HepG2 (cell line): Measurements from ENCODE around the gene KIF13A. TPM values are rescaled to one million over a fixed set of nuclear protein-coding genes. Genes with fewer than 3 reads are reported as not detected.

Source experiments
- ARID4A ChIP-seq: sonication (generic); formaldehyde crosslinking; IDR thresholded peaks from 2 replicates; pipeline ENCODE4 v1.5.0; 2020; ENCODE audit warnings: mild to moderate bottlenecking, missing genetic modification reagents, borderline replicate concordance
- DMAP1 ChIP-seq: IDR thresholded peaks from 2 replicates; pipeline ENCODE4 v1.6.1; 2016
- HMG20A ChIP-seq: IDR thresholded peaks from 2 replicates; pipeline ENCODE4 v1.6.1; 2016; ENCODE audit warnings: borderline replicate concordance
- HNRNPUL1 ChIP-seq: fragments of 200-400 bp; formaldehyde crosslinking; IDR thresholded peaks from 2 replicates; pipeline ENCODE4 v1.6.1; 2017; ENCODE audit warnings: low read depth, mild to moderate bottlenecking, low read length, moderate library complexity
- HOXA9 ChIP-seq: sonication (generic); formaldehyde crosslinking; IDR thresholded peaks from 2 replicates; pipeline ENCODE4 v1.8.1; 2022; ENCODE audit warnings: missing genetic modification reagents, mild to moderate bottlenecking, moderate library complexity, borderline replicate concordance
- LRRFIP1 ChIP-seq: sonication (generic); formaldehyde crosslinking; conservative IDR thresholded peaks from 2 replicates; pipeline ENCODE4 v1.4.0; 2020; ENCODE audit warnings: missing genetic modification reagents
- MXD1 ChIP-seq: sonication (generic); formaldehyde crosslinking; IDR thresholded peaks from 2 replicates; pipeline ENCODE4 v1.4.0; 2020; ENCODE audit warnings: mild to moderate bottlenecking, missing genetic modification reagents
- MYC ChIP-seq: sonication (generic); formaldehyde crosslinking; IDR thresholded peaks from 2 replicates; pipeline ENCODE4 v1.9.0; 2021; ENCODE audit warnings: missing genetic modification reagents, borderline replicate concordance
- NR2F6 ChIP-seq, 2 experiments: IDR thresholded peaks; 2 replicates each; pipeline ENCODE4 v1.6.1; 2016; ENCODE audit warnings: antibody characterized with exemption in 1 of 2, mild to moderate bottlenecking in 1 of 2
- PRMT3 ChIP-seq: sonication (generic); formaldehyde crosslinking; IDR thresholded peaks from 2 replicates; pipeline ENCODE4 v1.8.1; 2022; ENCODE audit warnings: low read depth, mild to moderate bottlenecking, moderate library complexity, missing genetic modification reagents, borderline replicate concordance
- TRIM24 ChIP-seq: sonication (generic); formaldehyde crosslinking; IDR thresholded peaks from 2 replicates; pipeline ENCODE4 v1.8.0; 2022; ENCODE audit warnings: mild to moderate bottlenecking, missing genetic modification reagents
- ZBTB14 ChIP-seq: sonication (generic); formaldehyde crosslinking; IDR thresholded peaks from 2 replicates; pipeline ENCODE4 v1.4.0; 2020; ENCODE audit warnings: missing genetic modification reagents
- ZBTB43 ChIP-seq: sonication (generic); formaldehyde crosslinking; conservative IDR thresholded peaks from 2 replicates; pipeline ENCODE4 v1.4.0; 2020; ENCODE audit warnings: missing genetic modification reagents
- ZFYVE20 ChIP-seq: sonication (generic); formaldehyde crosslinking; IDR thresholded peaks from 2 replicates; pipeline ENCODE4 v1.8.0; 2023; ENCODE audit warnings: low read depth, mild to moderate bottlenecking, moderate library complexity, missing genetic modification reagents, borderline replicate concordance
- ZNF382 ChIP-seq: sonication (generic); formaldehyde crosslinking; IDR thresholded peaks from 2 replicates; pipeline ENCODE4 v1.5.0; 2020; ENCODE audit warnings: missing genetic modification reagents, mild to moderate bottlenecking, borderline replicate concordance
- ZNF629 ChIP-seq: sonication (generic); formaldehyde crosslinking; conservative IDR thresholded peaks from 2 replicates; pipeline ENCODE4 v1.5.0; 2020; ENCODE audit warnings: missing genetic modification reagents
- ZNF672 ChIP-seq: sonication (generic); formaldehyde crosslinking; IDR thresholded peaks from 2 replicates; pipeline ENCODE4 v1.8.1; 2022; ENCODE audit warnings: missing genetic modification reagents
- ZNF710 ChIP-seq: sonication (generic); formaldehyde crosslinking; IDR thresholded peaks from 2 replicates; pipeline ENCODE4 v1.5.0; 2020; ENCODE audit warnings: mild to moderate bottlenecking, missing genetic modification reagents, borderline replicate concordance
- polyA plus RNA-seq, 8 experiments: library from polyadenylated mRNA; depleted of rRNA in 3 of 8; stranded (reverse) in 7 of 8; unstranded in 1 of 8; fragments of >200 nt; fragmentation: Illumina TruSeq in 4 of 8; extraction: Trizol in 4 of 8; gene quantifications; 2 replicates each; pipeline versions ENCODE4 v1.2.1 to v1.2.3, GENCODE V29; 2011 to 2016; ENCODE audit warnings: low read depth in 4 of 8, missing spikeins in 1 of 8, mixed read lengths in 1 of 8; ENCODE audit not compliant: insufficient read depth in 1 of 8
- total RNA-seq, 5 experiments: library from RNA; depleted of rRNA; stranded (reverse); fragments of >200 nt; fragmentation: Illumina TruSeq; extraction: Trizol; gene quantifications; 2 replicates each; pipeline ENCODE4 v1.2.3, GENCODE V29; 2016; ENCODE audit warnings: low read depth in 1 of 5

The KIF13A gene
- total and polyA plus RNA-seq, 2 of the 13 experiments (the other 11 are each of a cell fraction or from before 2014, with no cell fraction given): 21.1 to 37.2 TPM

GRCh38 chr6:17932330-17932852 lies 55.0 kb downstream of the KIF13A start (continued):
- TF ChIP-seq HNRNPUL1: no peak
- peak; percentile 77 for TF ChIP-seq NR2F6 (IDR thresholded peaks at IDR 0.05)
- peak; percentile 86 for TF ChIP-seq NR2F6 (CRISPR knock-in tag; IDR thresholded peaks at IDR 0.05)
- TF ChIP-seq ARID4A: peak; percentile 64; the same call in 1 of the 2 replicates
- no peak for TF ChIP-seq DMAP1 (CRISPR knock-in tag)
- peak; percentile 89 for TF ChIP-seq ZNF710
- no peak for TF ChIP-seq MXD1
- no peak for TF ChIP-seq PRMT3
- TF ChIP-seq ZNF672: no peak
- TF ChIP-seq MYC (CRISPR knock-in tag): no peak
- TF ChIP-seq LRRFIP1: no peak
- no peak for TF ChIP-seq ZNF629 (CRISPR knock-in tag)
- no peak for TF ChIP-seq ZNF382 (CRISPR knock-in tag)
- TF ChIP-seq HOXA9 (CRISPR knock-in tag): no peak
- no peak for TF ChIP-seq ZFYVE20 (CRISPR knock-in tag)
- TF ChIP-seq HMG20A (CRISPR knock-in tag): peak; percentile 88
- no peak for TF ChIP-seq ZBTB43 (CRISPR knock-in tag)
- no peak for TF ChIP-seq TRIM24 (CRISPR knock-in tag)
- TF ChIP-seq ZBTB14 (CRISPR knock-in tag): no peak
